Osteocyte (in vitro differentiated cells): ENCODE data around the gene ACKR2. TPM values are rescaled to one million over a fixed set of nuclear protein-coding genes. Genes with fewer than 3 reads are reported as not detected.

Source experiments
- DNase-seq: peaks from one replicate; pipeline ENCODE4 v3.0.0; 2021; ENCODE audit warnings: mixed read lengths; ENCODE audit not compliant: unreplicated experiment; ENCODE audit errors: extremely low spot score
- H3K27ac Mint-ChIP-seq: one replicate; pipeline ENCODE4 v1.8.0; 2021; ENCODE audit warnings: mild to moderate bottlenecking, mixed read lengths; ENCODE audit not compliant: unreplicated experiment
- H3K27me3 Mint-ChIP-seq: one replicate; pipeline ENCODE4 v1.8.0; 2021; ENCODE audit warnings: mixed read lengths; ENCODE audit not compliant: unreplicated experiment
- H3K36me3 Mint-ChIP-seq: one replicate; pipeline ENCODE4 v1.8.0; 2021; ENCODE audit warnings: mixed read lengths; ENCODE audit not compliant: unreplicated experiment
- H3K4me1 Mint-ChIP-seq: one replicate; pipeline ENCODE4 v1.8.0; 2021; ENCODE audit warnings: mixed read lengths; ENCODE audit not compliant: unreplicated experiment
- H3K4me3 Mint-ChIP-seq: one replicate; pipeline ENCODE4 v1.8.0; 2021; ENCODE audit warnings: mild to moderate bottlenecking, moderate library complexity, mixed read lengths; ENCODE audit not compliant: unreplicated experiment
- H3K9me3 Mint-ChIP-seq: one replicate; pipeline ENCODE4 v1.8.0; 2021; ENCODE audit warnings: mixed read lengths; ENCODE audit not compliant: unreplicated experiment
- total RNA-seq: library from RNA; stranded (reverse); gene quantifications from 2 replicates; pipeline ENCODE4 v1.2.1, GENCODE V29; 2021
- TF ChIP-seq, protein P1 (sequence below): fragments of 200-600 bp; sonication (generic); IDR thresholded peaks from 2 replicates; pipeline ENCODE4 v1.5.0; 2021; ENCODE audit warnings: antibody characterized with exemption, mild to moderate bottlenecking, moderate library complexity

The ACKR2 gene
- total RNA-seq, 1 donor from 2014 or later, result 0.19 TPM

DNA sequence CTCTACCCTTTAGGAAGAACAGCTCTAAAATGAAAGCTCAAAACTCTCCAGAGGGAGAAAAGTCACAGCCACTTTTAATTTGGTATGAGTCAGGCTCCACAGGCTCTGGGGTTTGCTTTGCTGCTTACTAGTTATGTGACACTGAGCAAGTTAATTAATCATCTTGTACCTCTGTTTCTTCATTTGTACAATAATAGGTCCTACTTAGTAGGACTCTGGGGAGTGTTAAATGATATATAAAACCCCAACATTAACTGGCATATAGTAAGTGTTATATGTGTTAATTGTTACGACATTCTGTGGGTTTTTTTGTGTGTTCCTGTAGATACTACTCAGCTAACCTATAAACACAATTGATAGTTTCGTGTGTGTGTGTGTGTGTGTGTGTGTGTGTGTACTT, 6.6 kb downstream of the ACKR2 start:
- Mint-ChIP-seq H3K36me3 (no peaks in the 10 kb centered on the region), H3K9me3 (no peaks in the 10 kb centered on the region), H3K27me3 (peaks cover 38% of the 10 kb centered on the region), H3K4me1 (no peaks in the 10 kb centered on the region), H3K4me3 (no peak overlapping the region), H3K27ac (no peak overlapping the region)
- no peak for DNase-seq
- TF ChIP-seq, protein P1, sequence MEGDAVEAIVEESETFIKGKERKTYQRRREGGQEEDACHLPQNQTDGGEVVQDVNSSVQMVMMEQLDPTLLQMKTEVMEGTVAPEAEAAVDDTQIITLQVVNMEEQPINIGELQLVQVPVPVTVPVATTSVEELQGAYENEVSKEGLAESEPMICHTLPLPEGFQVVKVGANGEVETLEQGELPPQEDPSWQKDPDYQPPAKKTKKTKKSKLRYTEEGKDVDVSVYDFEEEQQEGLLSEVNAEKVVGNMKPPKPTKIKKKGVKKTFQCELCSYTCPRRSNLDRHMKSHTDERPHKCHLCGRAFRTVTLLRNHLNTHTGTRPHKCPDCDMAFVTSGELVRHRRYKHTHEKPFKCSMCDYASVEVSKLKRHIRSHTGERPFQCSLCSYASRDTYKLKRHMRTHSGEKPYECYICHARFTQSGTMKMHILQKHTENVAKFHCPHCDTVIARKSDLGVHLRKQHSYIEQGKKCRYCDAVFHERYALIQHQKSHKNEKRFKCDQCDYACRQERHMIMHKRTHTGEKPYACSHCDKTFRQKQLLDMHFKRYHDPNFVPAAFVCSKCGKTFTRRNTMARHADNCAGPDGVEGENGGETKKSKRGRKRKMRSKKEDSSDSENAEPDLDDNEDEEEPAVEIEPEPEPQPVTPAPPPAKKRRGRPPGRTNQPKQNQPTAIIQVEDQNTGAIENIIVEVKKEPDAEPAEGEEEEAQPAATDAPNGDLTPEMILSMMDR, result no peak

- no peaks in the 10 kb centered on the region for H3K36me3 Mint-ChIP-seq
- no peak overlapping the region for H3K4me3 Mint-ChIP-seq
- H3K9me3 Mint-ChIP-seq, result no peaks in the 10 kb centered on the region
- TF ChIP-seq, protein P1, result no peak
- no peak for DNase-seq
- peaks cover 32% of the 10 kb centered on the region for H3K27me3 Mint-ChIP-seq
- no peak overlapping the region for H3K27ac Mint-ChIP-seq
- H3K4me1 Mint-ChIP-seq, result peaks cover 2% of the 10 kb centered on the region
Observed at GRCh38 chr3:42819351-42819965, 10.2 kb downstream of the ACKR2 start.

GRCh38 chr3:42820746-42821051, 11.5 kb downstream of the ACKR2 start:
- no peaks in the 10 kb centered on the region for H3K36me3 Mint-ChIP-seq
- H3K4me3 Mint-ChIP-seq, result no peak overlapping the region
- no peak for DNase-seq

GRCh38 chr3:42822828-42823227, 13.6 kb downstream of the ACKR2 start:
- no peaks in the 10 kb centered on the region for H3K9me3 Mint-ChIP-seq
- H3K27ac Mint-ChIP-seq, result no peak overlapping the region
- no peaks in the 10 kb centered on the region for H3K36me3 Mint-ChIP-seq

More at GRCh38 chr3:42820746-42821051, 11.5 kb downstream of the ACKR2 start:
- no peak overlapping the region for H3K27ac Mint-ChIP-seq
- H3K9me3 Mint-ChIP-seq, result no peaks in the 10 kb centered on the region
- TF ChIP-seq, protein P1, result no peak
- H3K27me3 Mint-ChIP-seq, result peaks cover 32% of the 10 kb centered on the region
- peaks cover 2% of the 10 kb centered on the region for H3K4me1 Mint-ChIP-seq

GRCh38 chr3:42823351-42823750, 14.1 kb downstream of the ACKR2 start:
- TF ChIP-seq, protein P1, result no peak
- peaks cover 50% of the 10 kb centered on the region for H3K27me3 Mint-ChIP-seq
- no peaks in the 10 kb centered on the region for H3K9me3 Mint-ChIP-seq
- no peak overlapping the region for H3K4me3 Mint-ChIP-seq
- DNase-seq, result no peak
- no peak overlapping the region for H3K27ac Mint-ChIP-seq
- no peaks in the 10 kb centered on the region for H3K36me3 Mint-ChIP-seq
- peaks cover 4% of the 10 kb centered on the region for H3K4me1 Mint-ChIP-seq

More at GRCh38 chr3:42822828-42823227, 13.6 kb downstream of the ACKR2 start:
- peaks cover 4% of the 10 kb centered on the region for H3K4me1 Mint-ChIP-seq
- TF ChIP-seq, protein P1, result no peak
- peaks cover 48% of the 10 kb centered on the region for H3K27me3 Mint-ChIP-seq
- no peak overlapping the region for H3K4me3 Mint-ChIP-seq
- DNase-seq, result no peak
